ENCODE results near the gene C1QTNF12. TPM values are rescaled to one million over a fixed set of nuclear protein-coding genes. Genes with fewer than 3 reads are reported as not detected.

Gene C1QTNF12
- total RNA-seq, 1 donor = 0.36 TPM

DNA sequence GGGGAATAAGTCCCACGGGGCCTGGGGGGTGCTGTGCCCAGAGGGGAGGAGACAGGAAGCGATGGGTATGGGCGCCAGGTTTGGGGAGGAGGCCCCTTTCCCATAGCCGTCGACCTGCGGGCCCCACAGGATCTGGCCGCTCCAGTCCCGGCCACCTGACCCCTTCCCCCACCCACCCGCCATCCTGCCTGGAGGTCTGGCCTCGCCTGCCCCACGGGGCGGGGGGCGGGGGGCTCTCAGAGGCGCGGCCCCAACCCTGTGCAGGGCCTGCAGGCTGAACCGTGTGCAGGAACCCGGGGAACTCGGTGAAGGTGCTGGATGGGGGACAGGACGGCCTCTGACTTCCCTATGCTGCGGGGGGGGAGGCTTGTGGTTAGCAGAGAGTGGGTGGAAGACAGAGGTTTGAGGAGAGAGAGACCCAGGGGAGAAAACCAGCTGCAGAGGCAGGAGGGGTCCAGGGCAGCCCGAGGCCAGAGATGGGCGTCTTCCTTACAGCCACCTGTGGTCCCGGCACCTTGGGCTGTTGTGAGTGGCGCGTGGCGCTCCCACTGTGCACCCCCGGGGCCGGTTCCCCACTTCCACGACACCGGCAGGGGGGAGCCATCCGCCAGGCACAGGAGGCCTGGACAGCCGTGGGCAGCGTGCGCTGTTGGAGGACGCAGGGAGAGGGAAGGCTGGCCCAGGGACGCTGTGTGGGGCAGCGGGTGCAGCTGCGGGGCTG is 37.6 kb downstream of the C1QTNF12 start:
- Histone ChIP-seq H3K27ac (ENCODE audit: low read depth, low read length) (no peak overlapping the region), H4K20me1 (ENCODE audit: insufficient read depth, low read length) (no peaks in the 10 kb centered on the region), H3K36me3 (ENCODE audit: insufficient read depth, low read length) (no peaks in the 10 kb centered on the region), H3K27me3 (ENCODE audit: insufficient read depth, low read length) (peaks cover 11% of the 10 kb centered on the region), H3K4me2 (ENCODE audit: insufficient read depth, low read length) (peak overlapping the region; percentile 84), H3K9me3 (ENCODE audit: low read depth, low read length) (no peaks in the 10 kb centered on the region), H3K4me1 (ENCODE audit: insufficient read depth, low read length) (peaks cover 13% of the 10 kb centered on the region), H3K4me3 (ENCODE audit: insufficient read depth, low read length) (peak overlapping the region; percentile 67), H3K79me2 (ENCODE audit: insufficient read depth, low read length) (no peaks in the 10 kb centered on the region), H2AFZ (ENCODE audit: low read length) (no peak overlapping the region)
- TF ChIP-seq, protein P1, sequence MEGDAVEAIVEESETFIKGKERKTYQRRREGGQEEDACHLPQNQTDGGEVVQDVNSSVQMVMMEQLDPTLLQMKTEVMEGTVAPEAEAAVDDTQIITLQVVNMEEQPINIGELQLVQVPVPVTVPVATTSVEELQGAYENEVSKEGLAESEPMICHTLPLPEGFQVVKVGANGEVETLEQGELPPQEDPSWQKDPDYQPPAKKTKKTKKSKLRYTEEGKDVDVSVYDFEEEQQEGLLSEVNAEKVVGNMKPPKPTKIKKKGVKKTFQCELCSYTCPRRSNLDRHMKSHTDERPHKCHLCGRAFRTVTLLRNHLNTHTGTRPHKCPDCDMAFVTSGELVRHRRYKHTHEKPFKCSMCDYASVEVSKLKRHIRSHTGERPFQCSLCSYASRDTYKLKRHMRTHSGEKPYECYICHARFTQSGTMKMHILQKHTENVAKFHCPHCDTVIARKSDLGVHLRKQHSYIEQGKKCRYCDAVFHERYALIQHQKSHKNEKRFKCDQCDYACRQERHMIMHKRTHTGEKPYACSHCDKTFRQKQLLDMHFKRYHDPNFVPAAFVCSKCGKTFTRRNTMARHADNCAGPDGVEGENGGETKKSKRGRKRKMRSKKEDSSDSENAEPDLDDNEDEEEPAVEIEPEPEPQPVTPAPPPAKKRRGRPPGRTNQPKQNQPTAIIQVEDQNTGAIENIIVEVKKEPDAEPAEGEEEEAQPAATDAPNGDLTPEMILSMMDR (IDR thresholded peaks at IDR 0.05; ENCODE audit: extremely low read depth, low read depth, low read length) = no peak
- DNase-seq (ENCODE audit: insufficient read length, low spot score, missing footprints) = peak; percentile 96

DNA sequence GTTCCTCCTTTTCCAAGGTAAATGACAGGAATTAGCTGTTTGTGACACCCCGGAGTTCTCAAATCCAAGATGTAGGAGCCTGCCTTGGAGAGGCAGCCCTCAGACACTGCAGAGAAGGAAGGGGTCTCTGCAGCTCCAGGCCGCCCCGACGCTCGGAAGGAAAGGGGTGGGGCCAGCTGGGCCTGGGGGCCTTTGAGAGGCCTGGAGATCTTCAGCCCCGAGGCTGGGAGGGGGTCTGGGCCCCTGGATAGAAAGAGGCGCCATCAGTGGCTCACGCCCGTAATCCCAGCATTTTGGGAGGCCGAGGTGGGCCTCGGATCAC is 39.0 kb downstream of the C1QTNF12 start:
- H3K27ac ChIP-seq (ENCODE audit: low read depth, low read length) = no peak overlapping the region
- TF ChIP-seq, protein P1 (IDR thresholded peaks at IDR 0.05; ENCODE audit: extremely low read depth, low read depth, low read length) = no peak
- no peaks in the 10 kb centered on the region for H3K36me3 ChIP-seq (ENCODE audit: insufficient read depth, low read length)
- no peak overlapping the region for H3K4me3 ChIP-seq (ENCODE audit: insufficient read depth, low read length)
- peak overlapping the region; percentile 84 for H3K4me2 ChIP-seq (ENCODE audit: insufficient read depth, low read length)
- H3K79me2 ChIP-seq (ENCODE audit: insufficient read depth, low read length) = no peaks in the 10 kb centered on the region
- H2AFZ ChIP-seq (ENCODE audit: low read length) = no peak overlapping the region
- DNase-seq (ENCODE audit: insufficient read length, low spot score, missing footprints) = peak; percentile 48
- H3K27me3 ChIP-seq (ENCODE audit: insufficient read depth, low read length) = peaks cover 11% of the 10 kb centered on the region
- no peaks in the 10 kb centered on the region for H4K20me1 ChIP-seq (ENCODE audit: insufficient read depth, low read length)
- H3K4me1 ChIP-seq (ENCODE audit: insufficient read depth, low read length) = peaks cover 13% of the 10 kb centered on the region
- no peaks in the 10 kb centered on the region for H3K9me3 ChIP-seq (ENCODE audit: low read depth, low read length)

DNA sequence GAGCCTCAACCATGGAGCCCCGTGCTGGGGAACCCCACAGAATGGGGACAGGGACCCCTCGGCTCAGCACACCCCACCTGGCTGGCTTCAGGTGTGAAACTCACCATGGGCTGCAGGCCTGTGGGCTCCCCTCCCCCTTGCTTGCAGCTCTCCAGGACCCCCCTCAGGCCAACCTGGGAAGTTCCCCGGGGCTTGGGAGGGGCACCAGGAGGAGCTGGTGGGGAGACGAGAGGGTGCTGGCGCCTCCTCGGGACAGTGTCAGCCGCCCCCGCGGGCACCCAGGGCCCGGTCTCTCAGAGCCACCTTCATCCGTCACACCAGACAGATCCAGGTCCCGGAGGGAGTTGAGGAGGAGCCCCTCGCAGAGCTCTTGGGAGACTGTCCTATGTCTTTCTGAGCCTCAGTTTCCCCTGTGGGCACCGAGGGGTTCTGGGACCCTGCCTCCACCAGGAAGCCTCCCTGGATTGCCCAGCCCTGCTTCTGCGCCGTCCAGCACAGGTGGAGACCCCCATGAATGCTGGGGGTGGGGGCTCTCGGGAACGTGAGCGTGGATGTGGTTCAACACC is 39.5 kb downstream of the C1QTNF12 start:
- H3K9me3 ChIP-seq (ENCODE audit: low read depth, low read length) = no peaks in the 10 kb centered on the region
- H3K79me2 ChIP-seq (ENCODE audit: insufficient read depth, low read length) = no peaks in the 10 kb centered on the region
- TF ChIP-seq, protein P1 (IDR thresholded peaks at IDR 0.05; ENCODE audit: extremely low read depth, low read depth, low read length) = no peak
- H3K4me3 ChIP-seq (ENCODE audit: insufficient read depth, low read length) = no peak overlapping the region
- DNase-seq (ENCODE audit: insufficient read length, low spot score, missing footprints) = peak; percentile 91
- H3K4me2 ChIP-seq (ENCODE audit: insufficient read depth, low read length) = no peak overlapping the region
- no peak overlapping the region for H2AFZ ChIP-seq (ENCODE audit: low read length)
- H3K4me1 ChIP-seq (ENCODE audit: insufficient read depth, low read length) = peaks cover 13% of the 10 kb centered on the region
- H3K27me3 ChIP-seq (ENCODE audit: insufficient read depth, low read length) = peaks cover 11% of the 10 kb centered on the region
- no peaks in the 10 kb centered on the region for H4K20me1 ChIP-seq (ENCODE audit: insufficient read depth, low read length)
- no peak overlapping the region for H3K27ac ChIP-seq (ENCODE audit: low read depth, low read length)
- no peaks in the 10 kb centered on the region for H3K36me3 ChIP-seq (ENCODE audit: insufficient read depth, low read length)

DNA sequence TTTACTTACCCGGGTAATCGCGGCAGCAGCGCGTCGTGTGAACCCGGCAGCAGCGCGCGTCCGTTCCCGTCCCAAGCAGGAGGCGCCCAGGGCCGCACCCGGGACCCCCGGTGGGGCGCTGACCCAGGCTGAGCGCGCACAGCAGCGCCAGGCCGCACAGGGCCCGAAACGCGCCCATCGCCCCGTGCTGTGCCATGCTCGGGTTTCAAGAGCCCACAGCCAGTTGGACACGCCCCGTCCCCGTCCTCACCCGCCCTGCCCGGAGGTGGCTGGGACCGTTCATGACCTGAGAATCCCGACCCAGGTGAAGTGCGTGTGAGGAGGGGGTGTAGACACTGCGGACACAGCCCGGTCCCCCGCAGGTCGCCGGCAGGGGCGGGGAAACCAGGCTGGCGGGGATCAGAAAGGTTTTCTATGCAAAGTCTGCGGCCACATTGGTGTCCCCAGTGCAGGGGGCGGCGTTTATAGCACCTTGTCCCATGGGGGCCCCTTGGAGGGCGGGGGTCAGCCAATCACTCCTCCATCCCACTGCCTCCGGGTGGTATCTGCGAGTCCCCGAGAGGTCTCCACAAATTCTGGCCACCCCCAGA is 40.1 kb downstream of the C1QTNF12 start, which contains the start of gene TNFRSF18:
TSS of gene TNFRSF18 (minus strand) at position 217 of the 590 bp plus-strand sequence. CDS start at position 196, 21 bp downstream.
- no peak within 1 kb of the TSS for H2AFZ ChIP-seq (ENCODE audit: low read length)
- H3K27ac ChIP-seq (ENCODE audit: low read depth, low read length) = no peak within 1 kb of the TSS
- DNase-seq (ENCODE audit: insufficient read length, low spot score, missing footprints) = peak; percentile 92
- no peaks in the 10 kb centered on the region for H4K20me1 ChIP-seq (ENCODE audit: insufficient read depth, low read length)
- peaks cover 11% of the 10 kb centered on the region for H3K27me3 ChIP-seq (ENCODE audit: insufficient read depth, low read length)
- H3K79me2 ChIP-seq (ENCODE audit: insufficient read depth, low read length) = no peaks in the 10 kb centered on the region
- H3K4me3 ChIP-seq (ENCODE audit: insufficient read depth, low read length) = peak within 1 kb of the TSS; percentile 22
- TF ChIP-seq, protein P1 (IDR thresholded peaks at IDR 0.05; ENCODE audit: extremely low read depth, low read depth, low read length) = no peak
- H3K4me1 ChIP-seq (ENCODE audit: insufficient read depth, low read length) = peaks cover 13% of the 10 kb centered on the region
- H3K36me3 ChIP-seq (ENCODE audit: insufficient read depth, low read length) = no peaks in the 10 kb centered on the region
- H3K4me2 ChIP-seq (ENCODE audit: insufficient read depth, low read length) = peak within 1 kb of the TSS; percentile 28
- no peaks in the 10 kb centered on the region for H3K9me3 ChIP-seq (ENCODE audit: low read depth, low read length)

Data from osteoblast (primary cell).